GM19468 (cell line): ENCODE data around the gene LRRC7.

Experiments used
- ATAC-seq: cut with Tn5 transposase; IDR thresholded peaks from one replicate; pipeline ENCODE4 v1.9.1; 2021; ENCODE audit warnings: mild to moderate bottlenecking, moderate library complexity, moderate number of reproducible peaks; ENCODE audit not compliant: unreplicated experiment; ENCODE audit errors: extremely low read depth

The LRRC7 gene

DNA sequence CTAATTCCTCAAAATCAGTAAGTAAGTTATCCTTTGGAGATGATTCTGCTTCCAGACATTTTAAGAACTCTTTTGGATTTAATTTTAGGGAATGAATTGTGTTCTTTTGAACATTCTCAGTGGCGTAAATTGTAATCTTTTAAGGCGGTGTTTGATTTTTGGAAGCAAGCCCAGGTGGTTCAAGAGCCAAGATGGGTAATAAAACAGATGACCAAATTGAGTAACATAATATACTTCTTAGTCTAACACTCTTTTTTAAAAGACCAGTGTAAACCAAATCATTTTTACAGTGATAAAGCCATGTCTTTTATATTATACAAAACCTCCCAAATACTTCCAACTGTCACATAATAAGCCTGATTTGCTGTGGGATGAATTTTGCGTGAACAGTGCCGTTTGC is 503.9 kb downstream of the LRRC7 start:
- no peak for ATAC-seq

DNA sequence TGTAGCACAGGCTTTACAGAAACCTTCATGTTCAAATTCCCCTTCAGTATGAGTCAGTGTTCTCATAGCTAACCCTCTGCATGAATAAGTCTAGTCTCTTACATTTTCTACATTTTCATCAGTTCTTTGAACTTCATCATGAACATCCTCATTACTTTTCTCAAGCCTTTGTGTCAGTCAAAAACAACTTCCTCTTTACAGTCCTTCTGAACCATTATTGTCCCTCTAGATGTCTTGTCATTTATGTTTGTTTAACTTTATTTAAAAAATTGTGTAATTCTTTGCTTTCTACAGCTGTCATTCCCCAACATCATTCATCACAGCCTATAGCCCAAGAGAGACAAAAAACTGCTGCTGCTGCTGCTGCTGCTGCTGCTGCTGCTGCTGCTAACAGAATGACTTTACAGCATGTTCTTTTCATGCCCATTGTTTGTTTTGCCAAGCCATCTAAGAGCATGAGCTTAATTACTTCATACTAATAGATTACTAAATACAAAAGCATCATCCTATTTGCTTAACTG is 504.6 kb downstream of the LRRC7 start:
- no peak for ATAC-seq

GRCh38 chr1:70075761-70076160 is 508.0 kb downstream of the LRRC7 start:
- no peak for ATAC-seq

DNA sequence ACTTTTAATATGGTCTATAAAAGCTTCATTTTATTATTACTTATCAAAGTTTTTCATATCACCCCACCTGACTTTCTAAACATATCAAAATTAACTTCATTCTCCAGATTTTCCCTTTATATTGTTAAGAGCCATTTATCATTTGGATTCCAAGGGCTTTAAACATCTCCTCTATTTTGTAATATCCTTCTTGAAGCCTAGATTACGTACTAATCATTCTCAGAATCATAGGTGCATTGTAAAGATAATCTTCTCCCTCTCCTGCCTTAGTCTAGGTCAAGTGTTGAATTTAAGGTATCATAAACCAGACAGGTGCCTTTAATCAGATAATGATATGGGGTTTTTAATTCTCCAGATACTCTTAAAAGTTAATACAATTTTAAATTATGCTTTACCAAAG is 509.3 kb downstream of the LRRC7 start:
- no peak for ATAC-seq

DNA sequence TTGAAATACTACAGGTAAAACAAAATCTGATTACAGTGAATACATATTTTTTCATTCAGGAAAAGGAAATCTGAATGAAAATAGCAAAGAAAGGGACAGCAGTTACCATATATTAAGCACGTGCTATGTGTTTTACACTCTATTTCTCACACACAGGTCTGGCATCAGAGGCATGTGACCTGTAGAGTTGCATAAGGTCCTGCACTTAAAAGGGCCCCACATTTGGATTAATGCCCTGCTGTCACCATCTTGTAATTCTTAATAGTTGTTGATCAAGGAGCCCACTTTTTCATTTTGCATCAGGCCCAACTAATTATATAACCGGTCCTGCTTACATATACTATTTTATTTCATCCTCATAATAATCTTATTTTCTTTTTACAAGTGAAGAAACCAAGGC is 511.8 kb downstream of the LRRC7 start:
- no peak for ATAC-seq

DNA sequence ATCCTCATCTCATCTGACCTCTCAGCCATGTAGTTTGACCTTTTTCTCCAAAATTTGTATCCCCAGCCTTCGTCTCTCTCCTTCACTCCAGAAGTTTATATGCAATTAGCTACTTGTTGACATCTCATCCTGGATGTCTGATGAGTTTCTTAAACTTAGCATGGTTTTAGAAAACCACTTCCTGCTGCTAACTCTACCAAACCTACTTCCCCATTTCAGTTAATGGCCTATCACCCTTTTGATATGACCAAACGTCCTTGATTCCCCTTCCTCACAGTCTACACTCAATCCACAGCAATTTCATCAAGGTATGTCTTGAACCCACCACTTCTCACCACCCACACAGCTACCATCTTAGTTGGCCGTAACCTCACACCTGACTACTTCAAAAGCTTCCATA is 515.8 kb downstream of the LRRC7 start:
- peak; percentile 59 for ATAC-seq

DNA sequence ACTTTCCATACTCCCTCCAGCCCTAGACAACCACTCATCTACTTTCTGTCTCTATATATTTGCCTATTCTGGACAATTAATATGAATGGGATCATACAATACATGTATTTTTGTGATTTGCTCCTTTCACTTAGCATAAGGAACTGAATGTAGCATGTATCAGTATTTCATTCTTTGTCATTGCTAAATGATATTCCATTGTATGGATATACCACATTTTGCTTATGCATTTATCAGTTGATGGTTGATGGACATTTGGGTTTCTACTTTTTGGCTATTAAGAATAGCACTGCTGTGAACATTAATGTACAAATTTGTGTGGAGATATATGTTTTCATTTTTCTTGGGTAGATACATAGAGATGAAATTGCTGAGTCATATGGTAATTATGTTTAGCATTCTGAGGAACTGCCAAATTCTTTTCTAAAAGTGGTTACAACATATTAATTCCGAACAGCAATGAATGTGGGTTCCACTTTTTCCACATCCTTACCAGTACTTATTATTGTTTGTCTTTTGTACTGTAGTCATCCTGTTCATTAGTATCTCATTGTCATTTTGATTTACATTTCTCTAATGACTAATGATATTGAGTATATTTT is 516.7 kb downstream of the LRRC7 start:
- no peak for ATAC-seq

DNA sequence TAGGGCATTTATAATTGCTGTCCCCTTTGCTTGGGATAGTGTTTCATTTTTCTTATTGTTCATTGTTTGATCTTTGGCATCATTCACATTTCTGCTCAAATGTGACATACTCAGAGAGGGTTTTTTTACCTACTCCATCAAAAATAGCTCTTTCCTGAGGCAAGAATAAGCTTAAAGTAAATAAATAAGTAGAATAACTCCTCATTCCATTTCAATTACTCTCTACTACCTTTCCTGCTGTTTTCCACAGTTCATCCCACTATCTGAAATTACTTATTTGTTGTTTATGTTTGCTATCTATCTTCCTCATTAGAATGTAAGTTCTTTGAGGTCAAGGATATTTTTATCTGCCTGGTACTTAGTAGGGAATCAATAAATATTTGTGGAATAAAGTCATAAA is 517.8 kb downstream of the LRRC7 start:
- ATAC-seq, result no peak

DNA sequence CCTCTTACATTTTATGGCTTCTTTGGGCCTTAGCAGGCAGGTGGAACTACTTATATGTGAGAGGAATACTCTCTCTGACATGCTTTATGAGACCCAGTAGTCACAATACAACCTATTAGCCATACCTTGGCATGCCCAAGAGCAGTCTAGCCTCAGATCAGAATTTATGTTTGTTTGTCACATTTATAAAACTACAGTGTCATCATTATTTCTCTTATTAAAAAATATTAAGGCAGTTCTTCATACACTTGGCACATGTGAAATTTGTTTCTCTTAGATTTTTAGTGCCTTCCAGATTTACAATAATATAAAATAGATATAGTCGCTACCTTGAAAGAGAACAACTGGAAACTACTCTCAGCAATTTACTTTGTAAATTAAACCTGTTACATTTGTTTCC is 519.2 kb downstream of the LRRC7 start:
- ATAC-seq, result no peak

GRCh38 chr1:70090141-70090540 is 522.4 kb downstream of the LRRC7 start:
- ATAC-seq, result no peak

DNA sequence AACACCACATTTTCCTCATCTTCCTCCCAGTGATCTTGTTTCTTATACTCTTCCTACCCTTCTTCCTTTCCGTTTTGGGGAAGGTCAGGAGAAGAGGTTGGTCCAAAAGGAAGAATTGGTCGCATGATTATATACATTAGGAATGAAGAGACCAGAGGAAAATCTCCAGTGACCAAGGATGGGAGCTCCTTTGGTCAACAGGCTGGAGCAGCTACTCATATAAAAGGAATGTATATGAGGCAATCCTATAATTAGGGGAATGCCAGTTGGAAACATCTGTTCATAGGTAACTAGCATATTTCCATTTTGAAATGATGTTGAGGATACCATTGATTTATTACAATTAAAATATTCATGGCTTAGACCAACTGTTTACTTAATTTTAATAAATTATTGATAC is 523.2 kb downstream of the LRRC7 start:
- no peak for ATAC-seq

DNA sequence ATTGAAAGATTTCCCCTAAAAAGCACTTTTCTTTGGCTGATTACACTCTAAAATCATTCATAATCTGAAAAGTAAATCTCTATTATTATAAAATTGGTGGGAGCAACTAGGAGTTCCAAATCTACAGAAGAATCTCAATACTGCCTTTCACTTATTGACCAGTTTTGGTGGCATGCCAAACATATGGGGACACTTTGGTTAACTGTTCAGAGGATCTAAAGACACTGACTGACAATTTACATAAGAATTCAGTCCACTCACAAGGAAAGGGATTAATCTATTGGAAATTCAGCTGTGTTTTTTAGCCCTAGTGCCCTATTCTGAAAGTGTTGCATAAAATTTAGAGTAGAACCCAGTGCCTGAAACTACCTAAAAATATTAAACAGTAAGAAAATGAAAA is 524.1 kb downstream of the LRRC7 start:
- ATAC-seq, result no peak

- no peak for ATAC-seq
Measured at GRCh38 chr1:70092526-70092925, 524.8 kb downstream of the LRRC7 start.

- no peak for ATAC-seq
Measured at GRCh38 chr1:70093250-70093975, 525.7 kb downstream of the LRRC7 start.

DNA sequence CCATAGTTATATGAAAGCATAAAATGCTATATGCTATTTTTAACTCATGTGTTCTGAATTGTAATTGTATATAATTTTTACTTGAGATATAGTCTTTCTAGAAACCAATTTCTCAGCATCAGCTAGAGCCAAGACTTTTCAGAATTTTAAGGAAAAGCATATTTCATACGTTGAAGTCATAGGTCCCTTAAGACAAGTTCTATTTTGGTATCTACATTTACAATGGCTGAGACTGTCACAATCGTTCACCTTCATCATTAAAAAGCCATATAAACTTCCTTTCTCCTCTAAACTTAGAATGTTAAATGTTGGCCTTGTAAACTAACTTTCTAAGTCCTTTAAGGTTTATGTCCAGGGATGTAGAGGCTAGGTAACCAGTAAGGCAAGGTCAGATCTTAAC is 533.5 kb downstream of the LRRC7 start:
- ATAC-seq, result no peak

DNA sequence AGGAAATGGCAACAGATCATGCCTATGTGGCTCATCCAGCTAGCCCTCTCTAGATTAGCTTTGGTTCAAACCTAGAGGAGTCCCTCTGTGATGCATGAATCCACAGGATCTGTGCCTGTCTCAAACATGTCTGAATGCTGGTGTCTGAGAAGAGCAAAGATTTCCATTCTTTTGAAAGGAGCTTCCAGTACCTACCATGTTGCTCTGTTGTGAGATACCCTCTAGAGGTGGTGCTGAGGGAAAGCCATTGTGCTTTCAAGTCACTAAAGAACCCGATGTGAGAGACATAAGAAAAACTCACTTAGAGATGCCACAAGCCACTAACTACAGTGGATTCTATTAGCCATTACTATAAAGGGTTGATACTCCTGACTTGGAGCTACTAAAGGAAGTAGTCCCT is 534.1 kb downstream of the LRRC7 start:
- ATAC-seq, result no peak

- ATAC-seq, result no peak
Measured at GRCh38 chr1:70103770-70104169, 536.0 kb downstream of the LRRC7 start.

DNA sequence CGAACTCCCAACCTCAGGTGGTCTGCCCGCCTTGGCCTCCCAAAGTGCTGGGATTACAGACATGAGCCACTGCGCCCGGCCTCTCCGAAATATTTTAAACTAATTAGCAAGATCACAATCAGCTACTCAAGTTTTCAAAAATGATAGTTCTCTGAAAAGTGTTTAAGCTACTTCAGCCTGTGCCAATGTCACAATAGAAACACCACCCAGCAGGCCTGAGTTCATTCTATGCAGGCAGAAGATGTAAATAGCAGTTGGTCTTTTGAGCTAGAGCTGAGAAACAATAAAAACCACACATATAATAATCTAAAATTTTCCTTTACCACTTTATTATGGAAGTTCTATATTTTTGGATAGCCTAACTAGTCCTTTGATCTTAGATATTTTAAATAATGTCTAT is 541.5 kb downstream of the LRRC7 start:
- ATAC-seq, result no peak

DNA sequence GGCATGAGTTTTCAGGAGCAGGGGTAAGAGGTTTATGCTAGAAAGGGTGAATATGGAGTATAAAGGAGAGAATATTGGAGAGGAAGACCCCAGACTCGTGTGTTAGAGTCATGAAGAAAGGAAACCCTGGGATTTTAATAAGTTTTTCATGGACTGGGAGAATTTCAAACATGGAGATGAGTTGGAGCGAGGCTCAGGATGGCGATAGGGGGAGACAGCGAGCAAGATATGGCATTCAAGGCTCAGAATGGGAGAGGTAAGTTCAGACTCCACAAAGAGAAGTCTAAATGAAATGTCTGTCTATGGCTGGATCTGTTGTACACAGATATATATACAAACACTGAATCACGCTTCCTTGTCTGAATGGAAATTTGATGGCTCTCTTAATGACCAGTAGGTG is 545.1 kb downstream of the LRRC7 start:
- ATAC-seq, result no peak

DNA sequence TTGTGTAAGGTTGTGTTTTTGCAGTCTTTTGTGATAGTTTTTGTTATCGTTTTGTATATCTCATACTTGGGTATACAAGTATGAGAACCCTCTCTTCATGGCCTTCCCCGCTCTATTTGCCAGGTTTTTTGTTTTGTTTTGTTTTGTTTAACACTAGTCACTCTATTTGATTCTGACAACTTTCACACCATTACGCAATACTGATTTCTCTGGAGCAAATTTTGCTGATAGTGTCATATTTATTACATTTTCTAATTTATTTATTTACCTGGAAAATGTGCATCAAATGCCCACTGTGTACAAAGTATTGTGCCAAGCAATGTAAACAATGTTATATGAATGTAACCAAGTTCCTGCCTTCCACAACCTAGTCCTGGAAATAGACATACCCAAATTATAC is 547.6 kb downstream of the LRRC7 start:
- ATAC-seq, result no peak

DNA sequence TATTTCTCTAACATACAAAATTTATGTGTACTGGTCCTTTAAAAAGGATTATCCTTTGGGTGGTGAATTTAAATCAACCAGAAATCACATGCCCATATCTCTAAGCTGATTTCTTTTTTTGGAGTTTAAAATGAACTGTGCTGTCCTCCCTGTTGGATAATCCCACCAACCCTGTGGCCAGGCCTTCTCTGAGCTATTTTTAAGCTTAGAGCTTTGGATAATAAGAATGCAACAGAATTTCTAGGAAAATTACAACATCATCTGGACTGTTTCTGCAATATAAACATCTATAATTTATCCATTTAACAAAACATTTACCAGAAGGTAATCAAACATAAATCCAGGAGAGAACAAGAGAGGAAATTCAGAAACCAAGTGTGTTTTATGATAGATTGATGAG is 549.3 kb downstream of the LRRC7 start:
- no peak for ATAC-seq

- no peak for ATAC-seq
Measured at GRCh38 chr1:70134148-70134547, 566.4 kb downstream of the LRRC7 start.
